Neural cell (in vitro differentiated cells): ENCODE measurements around the gene EZR. TPM values are rescaled to one million over a fixed set of nuclear protein-coding genes. Genes with fewer than 3 reads are reported as not detected.
"Not testable (repeated sequence)": the region's sequence is repeated elsewhere in the genome, so short reads cannot be mapped to it uniquely, and the experiment has no call there.

Source experiments
- H2AFZ ChIP-seq: fragments of 200-600, 300-800 bp; sonication (generic), shearing (Covaris generic); 2 replicates; pipeline ENCODE4 v1.6.0; 2014; ENCODE audit warnings: low read depth, mild to moderate bottlenecking, antibody characterized with exemption, low read length, moderate library complexity
- H3F3A ChIP-seq: fragments of 200-600 bp; shearing (Covaris generic); 2 replicates; pipeline ENCODE4 v1.6.1; 2016; ENCODE audit warnings: mild to moderate bottlenecking, moderate library complexity, mixed read lengths, antibody characterized with exemption, low read length; ENCODE audit not compliant: insufficient read depth, poor library complexity, severe bottlenecking
- H3K27ac ChIP-seq: fragments of 200-600, 300-800 bp; sonication (generic), shearing (Covaris generic); 2 replicates; pipeline ENCODE4 v1.5.1; 2014; ENCODE audit warnings: mild to moderate bottlenecking, low read length, moderate library complexity
- H3K27me3 ChIP-seq: fragments of 300-800, 200-600 bp; sonication (generic), shearing (Covaris generic); 2 replicates; pipeline ENCODE4 v1.6.0; 2014; ENCODE audit warnings: mild to moderate bottlenecking, low read depth, low read length, moderate library complexity; ENCODE audit not compliant: insufficient read depth
- H3K36me3 ChIP-seq: fragments of 300-800, 200-600 bp; sonication (generic), shearing (Covaris generic); 2 replicates; pipeline ENCODE4 v1.5.1; 2014; ENCODE audit warnings: mild to moderate bottlenecking, antibody characterized with exemption, low read length, moderate library complexity; ENCODE audit not compliant: insufficient read depth
- H3K4me2 ChIP-seq: fragments of 300-800, 200-600 bp; sonication (generic), shearing (Covaris generic); 2 replicates; pipeline ENCODE4 v1.6.0; 2014; ENCODE audit warnings: mild to moderate bottlenecking, low read length
- H3K4me3 ChIP-seq: fragments of 300-800, 200-600 bp; sonication (generic), shearing (Covaris generic); 2 replicates; pipeline ENCODE4 v1.5.1; 2014; ENCODE audit warnings: mild to moderate bottlenecking, low read length, moderate library complexity
- H3K79me2 ChIP-seq: fragments of 200-600 bp; shearing (Covaris generic); replicated peaks from 2 replicates; pipeline ENCODE4 v1.6.0; 2014; ENCODE audit warnings: mild to moderate bottlenecking, low read length, moderate library complexity; ENCODE audit not compliant: insufficient read depth
- H3K9ac ChIP-seq: fragments of 300-800, 200-600 bp; sonication (generic), shearing (Covaris generic); 2 replicates; pipeline ENCODE4 v1.6.1; 2016; ENCODE audit warnings: mild to moderate bottlenecking, low read length, mixed read lengths
- H3K9me2 ChIP-seq: fragments of 200-600 bp; shearing (Covaris generic); 2 replicates; pipeline ENCODE4 v1.6.1; 2016; ENCODE audit warnings: mild to moderate bottlenecking, low read length, mixed read lengths; ENCODE audit not compliant: insufficient read depth
- H3K9me3 ChIP-seq: fragments of 200-600, 300-800 bp; sonication (generic), shearing (Covaris generic); 2 replicates; pipeline ENCODE4 v1.6.1; 2016; ENCODE audit warnings: mild to moderate bottlenecking, mixed run types, low read length, moderate library complexity, mixed read lengths
- H4K20me1 ChIP-seq: fragments of 200-600 bp; shearing (Covaris generic); 2 replicates; pipeline ENCODE4 v1.6.1; 2016; ENCODE audit warnings: mild to moderate bottlenecking, mixed run types; ENCODE audit not compliant: insufficient read depth
- CTCF ChIP-seq: fragments of 450-650 bp; IDR thresholded peaks from 2 replicates; pipeline ENCODE4 v1.5.1; 2014; ENCODE audit warnings: antibody characterized with exemption, mild to moderate bottlenecking, moderate library complexity; ENCODE audit not compliant: poor library complexity, severe bottlenecking
- EP300 ChIP-seq: fragments of 450-650 bp; conservative IDR thresholded peaks from 2 replicates; pipeline ENCODE4 v1.6.1; 2014; ENCODE audit warnings: antibody characterized with exemption, mild to moderate bottlenecking, moderate library complexity; ENCODE audit not compliant: poor library complexity, severe bottlenecking
- EZH2 ChIP-seq: fragments of 200-600, 300-800 bp; shearing (Covaris generic), sonication (generic); IDR thresholded peaks from 2 replicates; pipeline ENCODE4 v1.6.1; 2014; ENCODE audit warnings: antibody characterized with exemption, low read length, borderline replicate concordance, mild to moderate bottlenecking; ENCODE audit not compliant: insufficient read depth, poor library complexity, severe bottlenecking
- MXI1 ChIP-seq: fragments of 450-650 bp; conservative IDR thresholded peaks from 2 replicates; pipeline ENCODE4 v1.6.1; 2014; ENCODE audit warnings: antibody characterized with exemption, mild to moderate bottlenecking; ENCODE audit not compliant: poor library complexity, severe bottlenecking
- POLR2AphosphoS5 ChIP-seq: IDR thresholded peaks from 2 replicates; pipeline ENCODE4 v1.6.1; 2012
- RAD21 ChIP-seq: fragments of 450-650 bp; conservative IDR thresholded peaks from 2 replicates; pipeline ENCODE4 v1.6.1; 2014; ENCODE audit warnings: antibody characterized with exemption, mild to moderate bottlenecking, moderate library complexity
- REST ChIP-seq: IDR thresholded peaks from 2 replicates; pipeline ENCODE4 v1.6.1; 2012; ENCODE audit warnings: borderline replicate concordance
- SMC3 ChIP-seq: fragments of 450-650 bp; conservative IDR thresholded peaks from 2 replicates; pipeline ENCODE4 v1.6.1; 2014; ENCODE audit warnings: antibody characterized with exemption, mild to moderate bottlenecking, moderate library complexity; ENCODE audit not compliant: poor library complexity
- TAF1 ChIP-seq: IDR thresholded peaks from 2 replicates; pipeline ENCODE4 v1.6.1; 2012; ENCODE audit warnings: low read depth
- polyA plus RNA-seq: library from polyadenylated mRNA; depleted of rRNA; stranded (reverse); fragments of >200 nt; gene quantifications from 2 replicates; pipeline ENCODE4 v1.2.3, GENCODE V29; 2014

Gene EZR
- polyA plus RNA-seq, 1 donor from 2014 or later, result 1.6 TPM

- no peak overlapping the region for H2AFZ ChIP-seq
- H3K27me3 ChIP-seq, result no peaks in the 10 kb centered on the region
- H3K27ac ChIP-seq, result no peak overlapping the region
- no peak overlapping the region for H3K4me2 ChIP-seq
- no peak overlapping the region for H3K4me3 ChIP-seq
- no peaks in the 10 kb centered on the region for H3K9me2 ChIP-seq
- H3K9me3 ChIP-seq, result no peaks in the 10 kb centered on the region
- no peaks in the 10 kb centered on the region for H3F3A ChIP-seq
- H3K9ac ChIP-seq, result no peak overlapping the region
- TF ChIP-seq TAF1 (no peak), POLR2AphosphoS5 (no peak), SMC3 (no peak), EZH2 (no peak), RAD21 (no peak), MXI1 (no peak), REST (no peak), CTCF (no peak), EP300 (no peak)
- H3K36me3 ChIP-seq, result no peaks in the 10 kb centered on the region
- no peaks in the 10 kb centered on the region for H3K79me2 ChIP-seq
- no peaks in the 10 kb centered on the region for H4K20me1 ChIP-seq
These were observed 20.6 kb upstream of the EZR start for GRCh38 chr6:158839796-158840195.

GRCh38 chr6:158838790-158839189 is 19.6 kb upstream of the EZR start:
- H3K27me3 ChIP-seq, H3F3A ChIP-seq, H2AFZ ChIP-seq: not testable (repeated sequence)

More at GRCh38 chr6:158838790-158839189, 19.6 kb upstream of the EZR start:
- H3K4me3 ChIP-seq, H3K27ac ChIP-seq, H3K36me3 ChIP-seq, H4K20me1 ChIP-seq, H3K4me2 ChIP-seq, H3K9me3 ChIP-seq, H3K9ac ChIP-seq, H3K9me2 ChIP-seq, H3K79me2 ChIP-seq: not testable (repeated sequence)
